Measurements from ENCODE around the gene RBM7.

GRCh38 chr11:114432893-114433292 is 32.4 kb downstream of the RBM7 start:
- TF ChIP-seq CTCF (conservative IDR thresholded peaks at IDR 0.05 in 1 of 2, IDR thresholded peaks at IDR 0.05 in 1 of 2; ENCODE audit: extremely low read depth in 1 of 2, insufficient read depth in 1 of 2, low read depth in 1 of 2, low read length in 2 of 2): no peak
- TF ChIP-seq EZH2 (IDR thresholded peaks at IDR 0.05; ENCODE audit: borderline replicate concordance, low read length): no peak
